HUES6 (cell line): ENCODE data around the gene LARP4B.

Experiments
- H3K27ac ChIP-seq: 2 replicates; pipeline ENCODE4 v1.7.0; 2013; ENCODE audit warnings: low read depth, mild to moderate bottlenecking, low read length, inconsistent platforms
- H3K27me3 ChIP-seq: 2 replicates; pipeline ENCODE4 v1.6.1; 2013; ENCODE audit warnings: low read length; ENCODE audit not compliant: control insufficient read depth, insufficient read depth
- H3K36me3 ChIP-seq: 2 replicates; pipeline ENCODE4 v1.6.1; 2013; ENCODE audit warnings: low read length; ENCODE audit not compliant: control insufficient read depth, insufficient read depth
- H3K4me1 ChIP-seq: 2 replicates; pipeline ENCODE4 v1.6.1; 2013; ENCODE audit warnings: low read length; ENCODE audit not compliant: control insufficient read depth, insufficient read depth
- H3K4me3 ChIP-seq: 2 replicates; pipeline ENCODE4 v1.5.1; 2013; ENCODE audit warnings: low read depth, low read length
- H3K9ac ChIP-seq: one replicate; pipeline ENCODE4 v1.6.1; 2013; ENCODE audit warnings: mild to moderate bottlenecking, low read length
- H3K9me3 ChIP-seq: 2 replicates; pipeline ENCODE4 v1.6.1; 2013; ENCODE audit warnings: low read depth, low read length; ENCODE audit not compliant: control insufficient read depth, insufficient read depth

The LARP4B gene

GRCh38 chr10:970311-971149 is 39.0 kb upstream of the LARP4B start:
- H3K9me3 ChIP-seq, result 0 out of 2 replicates have a peak, but pooled peaks cover 8% of the 10 kb centered on the region
- H3K27me3 ChIP-seq, result peaks cover 5% of the 10 kb centered on the region; the same call in 1 of the 2 replicates
- H3K4me1 ChIP-seq, result no peaks in the 10 kb centered on the region
- no peak overlapping the region for H3K9ac ChIP-seq
- H3K27ac ChIP-seq, result no peak overlapping the region
- no peaks in the 10 kb centered on the region for H3K36me3 ChIP-seq
- no peak overlapping the region for H3K4me3 ChIP-seq

DNA sequence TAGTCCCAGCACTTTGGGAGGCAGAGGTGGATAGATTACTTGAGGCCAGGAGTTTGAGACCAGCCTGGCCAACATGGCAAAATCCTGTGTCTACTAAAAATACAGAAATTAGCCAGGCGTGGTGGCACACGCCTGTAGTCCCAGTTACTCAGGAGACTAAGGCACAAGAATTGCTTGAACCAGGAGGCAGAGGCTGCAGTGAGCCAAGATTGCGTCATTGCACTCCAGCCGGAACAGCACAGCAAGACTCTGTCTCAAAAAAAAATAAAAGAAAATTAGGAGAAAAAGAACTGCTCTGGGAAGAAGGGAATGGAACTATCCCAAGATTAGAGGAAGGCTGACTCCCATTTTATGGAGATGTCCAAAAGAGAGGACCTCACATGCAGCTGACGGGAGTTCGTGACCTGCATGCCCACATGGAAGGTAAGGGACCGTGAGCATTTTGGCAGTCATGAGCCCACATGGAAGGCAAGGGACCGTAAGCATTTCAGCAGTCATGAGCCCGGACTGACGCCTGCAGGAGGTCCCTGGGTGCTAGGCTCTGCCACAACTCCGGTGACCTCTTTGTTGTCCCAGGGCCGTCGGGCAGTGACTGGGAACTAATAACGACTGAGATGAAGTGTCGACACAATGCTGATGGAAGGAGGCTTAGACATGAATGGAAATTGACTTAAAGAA is 38.1 kb upstream of the LARP4B start:
- H3K9me3 ChIP-seq, result 0 out of 2 replicates have a peak, but pooled peaks cover 8% of the 10 kb centered on the region
- H3K4me3 ChIP-seq, result no peak overlapping the region
- no peak overlapping the region for H3K9ac ChIP-seq
- no peaks in the 10 kb centered on the region for H3K36me3 ChIP-seq
- H3K4me1 ChIP-seq, result no peaks in the 10 kb centered on the region
- H3K27me3 ChIP-seq, result peaks cover 5% of the 10 kb centered on the region; the same call in 1 of the 2 replicates
- H3K27ac ChIP-seq, result no peak overlapping the region

GRCh38 chr10:968546-969199 is 37.2 kb upstream of the LARP4B start:
- H3K4me1 ChIP-seq, result no peaks in the 10 kb centered on the region
- no peak overlapping the region for H3K4me3 ChIP-seq
- H3K9ac ChIP-seq, result no peak overlapping the region
- peaks cover 5% of the 10 kb centered on the region; the same call in 1 of the 2 replicates for H3K27me3 ChIP-seq
- H3K9me3 ChIP-seq, result peaks cover 9% of the 10 kb centered on the region; the same call in 1 of the 2 replicates
- no peak overlapping the region for H3K27ac ChIP-seq
- no peaks in the 10 kb centered on the region for H3K36me3 ChIP-seq

DNA sequence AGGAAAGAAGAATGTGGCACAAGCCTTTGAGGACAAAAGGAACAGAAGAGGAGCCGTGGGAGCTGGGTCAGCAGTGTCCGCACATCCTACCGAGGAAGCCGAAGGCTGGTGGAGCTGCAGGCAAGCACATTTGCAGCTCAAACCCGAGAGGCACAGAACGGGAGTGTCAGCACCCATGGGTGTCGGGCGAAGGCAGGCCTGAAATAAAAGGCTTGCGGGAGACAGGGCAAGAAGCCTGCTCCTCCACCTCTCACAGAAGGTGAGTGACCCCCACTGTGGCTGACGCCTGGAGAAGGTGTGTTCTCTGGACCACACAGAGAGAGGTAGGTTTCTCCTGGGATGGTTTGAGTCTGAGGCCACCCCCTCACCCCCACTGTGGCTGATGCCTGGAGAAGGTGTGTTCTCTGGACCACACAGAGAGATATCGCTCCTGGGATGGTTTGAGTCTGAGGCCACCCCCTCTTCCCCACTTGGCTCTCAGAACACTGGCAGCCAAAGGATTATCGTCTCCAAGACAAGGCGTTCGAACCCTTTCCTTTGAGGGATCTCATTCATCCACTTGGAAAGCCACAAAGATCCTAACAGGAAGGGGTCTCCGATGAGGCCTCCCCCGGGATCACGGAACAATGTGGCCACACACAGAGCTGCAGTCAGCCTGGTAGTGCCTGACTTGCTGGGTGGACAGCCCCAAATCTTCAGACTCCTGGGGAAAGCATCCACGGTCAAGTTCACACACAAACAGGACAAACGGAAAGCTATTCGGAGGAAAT is 35.1 kb upstream of the LARP4B start:
- Histone ChIP-seq H3K27me3 (peaks cover 5% of the 10 kb centered on the region; the same call in 1 of the 2 replicates), H3K4me1 (no peaks in the 10 kb centered on the region), H3K4me3 (no peak overlapping the region), H3K36me3 (no peaks in the 10 kb centered on the region), H3K9ac (no peak overlapping the region), H3K9me3 (peaks cover 10% of the 10 kb centered on the region; the same call in 1 of the 2 replicates), H3K27ac (no peak overlapping the region)

- Histone ChIP-seq H3K9me3 (peaks cover 10% of the 10 kb centered on the region; the same call in 1 of the 2 replicates), H3K4me3 (no peak overlapping the region), H3K27me3 (peaks cover 7% of the 10 kb centered on the region; the same call in 1 of the 2 replicates), H3K9ac (no peak overlapping the region), H3K36me3 (no peaks in the 10 kb centered on the region), H3K27ac (no peak overlapping the region), H3K4me1 (no peaks in the 10 kb centered on the region)
Observed at GRCh38 chr10:964988-965417, 33.5 kb upstream of the LARP4B start.

DNA sequence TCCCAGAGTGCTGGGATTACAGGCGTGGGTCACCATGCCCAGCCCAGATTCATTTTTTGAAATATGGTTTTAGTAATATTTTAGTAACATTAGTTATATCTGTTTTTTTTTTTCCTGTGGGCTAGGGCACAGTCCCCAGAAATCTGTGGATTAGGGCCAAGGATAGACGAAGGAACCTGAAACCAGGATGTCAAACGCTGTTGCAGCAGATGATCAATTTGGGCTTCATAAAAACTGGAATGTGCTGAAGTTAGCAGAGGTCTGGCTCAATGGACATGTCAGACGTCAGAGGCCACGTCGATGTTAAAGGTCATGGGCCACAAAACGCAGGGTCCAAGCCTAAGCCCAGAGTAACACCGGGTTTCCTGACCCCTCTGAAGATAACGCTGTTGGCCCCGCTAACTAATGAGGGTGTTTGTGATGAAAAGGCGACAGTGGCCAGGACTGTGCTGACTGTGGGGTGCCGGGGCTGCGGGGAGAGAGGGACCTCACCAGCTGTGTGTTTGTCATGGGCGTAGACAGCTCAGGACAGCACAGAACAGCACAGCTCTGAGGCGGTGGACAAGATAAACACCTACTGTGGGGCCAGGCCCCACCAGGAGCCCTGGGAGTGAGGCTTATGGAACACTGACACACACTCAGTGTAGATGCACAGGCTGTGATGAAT is 32.9 kb upstream of the LARP4B start:
- Histone ChIP-seq H3K9me3 (peaks cover 10% of the 10 kb centered on the region; the same call in 1 of the 2 replicates), H3K4me3 (no peak overlapping the region), H3K27ac (no peak overlapping the region), H3K27me3 (peaks cover 10% of the 10 kb centered on the region; the same call in 1 of the 2 replicates), H3K36me3 (no peaks in the 10 kb centered on the region), H3K9ac (no peak overlapping the region), H3K4me1 (no peaks in the 10 kb centered on the region)

GRCh38 chr10:963655-964054 is 32.1 kb upstream of the LARP4B start:
- H3K4me1 ChIP-seq, result no peaks in the 10 kb centered on the region
- H3K36me3 ChIP-seq, result no peaks in the 10 kb centered on the region
- no peak overlapping the region for H3K4me3 ChIP-seq
- peaks cover 12% of the 10 kb centered on the region; the same call in 1 of the 2 replicates for H3K27me3 ChIP-seq
- H3K9me3 ChIP-seq, result peaks cover 10% of the 10 kb centered on the region; the same call in 1 of the 2 replicates
- H3K9ac ChIP-seq, result no peak overlapping the region
- H3K27ac ChIP-seq, result no peak overlapping the region

- H3K9ac ChIP-seq, result no peak overlapping the region
- H3K4me3 ChIP-seq, result no peak overlapping the region
- H3K9me3 ChIP-seq, result peaks cover 10% of the 10 kb centered on the region; the same call in 1 of the 2 replicates
- no peak overlapping the region for H3K27ac ChIP-seq
- H3K27me3 ChIP-seq, result peaks cover 11% of the 10 kb centered on the region; the same call in 1 of the 2 replicates
- H3K4me1 ChIP-seq, result no peaks in the 10 kb centered on the region
- H3K36me3 ChIP-seq, result no peaks in the 10 kb centered on the region
Observed at GRCh38 chr10:963186-963585, 31.7 kb upstream of the LARP4B start.

GRCh38 chr10:962342-962741 is 30.8 kb upstream of the LARP4B start:
- Histone ChIP-seq H3K4me3 (no peak overlapping the region), H3K4me1 (no peaks in the 10 kb centered on the region), H3K9ac (no peak overlapping the region), H3K27me3 (peaks cover 14% of the 10 kb centered on the region; the same call in 1 of the 2 replicates), H3K9me3 (peaks cover 10% of the 10 kb centered on the region; the same call in 1 of the 2 replicates), H3K27ac (no peak overlapping the region), H3K36me3 (no peaks in the 10 kb centered on the region)

- Histone ChIP-seq H3K4me3 (no peak overlapping the region), H3K36me3 (no peaks in the 10 kb centered on the region), H3K27ac (no peak overlapping the region), H3K9ac (no peak overlapping the region), H3K27me3 (peaks cover 14% of the 10 kb centered on the region; the same call in 1 of the 2 replicates), H3K9me3 (peaks cover 10% of the 10 kb centered on the region; the same call in 1 of the 2 replicates), H3K4me1 (no peaks in the 10 kb centered on the region)
Observed at GRCh38 chr10:958856-959255, 27.4 kb upstream of the LARP4B start.
